HCT116 (cell line): ENCODE data around the gene PCDHB12.

Experiments
- CTCF ChIP-seq, 3 experiments: fragments of 200-600 bp in 1 of 3; sonication (generic) in 1 of 3; IDR thresholded peaks in 2 of 3; conservative IDR thresholded peaks in 1 of 3; 2 replicates each; pipeline ENCODE4 v1.5.1; 2012 to 2017; ENCODE audit warnings: low read depth in 2 of 3, low read length in 2 of 3, antibody characterized with exemption in 1 of 3, borderline replicate concordance in 1 of 3, control low read depth in 1 of 3, mild to moderate bottlenecking in 1 of 3, mixed read lengths in 1 of 3, mixed run types in 1 of 3, moderate library complexity in 1 of 3; ENCODE audit not compliant: insufficient read depth in 1 of 3
- EZH2 ChIP-seq: fragments of 200-600 bp; sonication (generic); IDR thresholded peaks from 2 replicates; pipeline ENCODE4 v1.6.1; 2017; ENCODE audit warnings: antibody characterized with exemption, mixed run types
- MAX ChIP-seq: IDR thresholded peaks from 2 replicates; pipeline ENCODE4 v1.6.1; 2012
- POLR2A ChIP-seq: IDR thresholded peaks from 2 replicates; pipeline ENCODE4 v1.7.0; 2011; ENCODE audit warnings: borderline replicate concordance; ENCODE audit not compliant: insufficient read depth, insufficient read length; ENCODE audit errors: extremely low read depth
- POLR2AphosphoS5 ChIP-seq: IDR thresholded peaks from 2 replicates; pipeline ENCODE4 v1.6.1; 2011; ENCODE audit warnings: mild to moderate bottlenecking, low read depth, low read length, moderate library complexity
- RAD21 ChIP-seq: IDR thresholded peaks from 2 replicates; pipeline ENCODE4 v1.6.1; 2012; ENCODE audit warnings: low read depth, mild to moderate bottlenecking
- SIN3A ChIP-seq: IDR thresholded peaks from 2 replicates; pipeline ENCODE4 v1.6.1; 2012; ENCODE audit warnings: low read depth
- ZNF274 ChIP-seq: fragments of 200-500 bp; sonication (Bioruptor generic); IDR thresholded peaks from 2 replicates; pipeline ENCODE4 v1.6.1; 2014; ENCODE audit warnings: mild to moderate bottlenecking, low read depth, low read length, inconsistent platforms

- no peak for TF ChIP-seq CTCF (IDR thresholded peaks at IDR 0.05 in 2 of 3, conservative IDR thresholded peaks at IDR 0.05 in 1 of 3; ENCODE audit: borderline replicate concordance in 1 of 3, insufficient read depth in 1 of 3, low read depth in 2 of 3, low read length in 2 of 3)
- TF ChIP-seq SIN3A = no peak
- no peak for TF ChIP-seq POLR2A
- TF ChIP-seq ZNF274 = no peak
- TF ChIP-seq POLR2AphosphoS5 = no peak
- no peak for TF ChIP-seq MAX
- no peak for TF ChIP-seq RAD21
- no peak for TF ChIP-seq EZH2
These were observed 33.0 kb downstream of the PCDHB12 start for GRCh38 chr5:141241496-141241895.
